WTC11 (cell line): ENCODE data around the gene MAPK8IP1. TPM values are rescaled to one million over a fixed set of nuclear protein-coding genes. Genes with fewer than 3 reads are reported as not detected.
A peak's percentile ranks its signal among the peaks of the same experiment; 100 is the strongest.

Experiments
- AFF4 ChIP-seq: sonication (generic); formaldehyde crosslinking; IDR thresholded peaks from 2 replicates; pipeline ENCODE4 v1.8.1; 2023; ENCODE audit warnings: mild to moderate bottlenecking, missing genetic modification reagents, borderline replicate concordance
- ARID4B ChIP-seq: sonication (generic); formaldehyde crosslinking; IDR thresholded peaks from 2 replicates; pipeline ENCODE4 v1.8.0; 2023; ENCODE audit warnings: missing genetic modification reagents, mild to moderate bottlenecking, borderline replicate concordance
- ATF2 ChIP-seq: sonication (generic); formaldehyde crosslinking; IDR thresholded peaks from 2 replicates; pipeline ENCODE4 v1.8.1; 2022; ENCODE audit warnings: low read depth, missing genetic modification reagents, borderline replicate concordance
- CBFB ChIP-seq: sonication (generic); formaldehyde crosslinking; IDR thresholded peaks from 2 replicates; pipeline ENCODE4 v1.8.1; 2022; ENCODE audit warnings: mild to moderate bottlenecking, low read depth, missing genetic modification reagents
- EMX1 ChIP-seq: fragments of 250-450 bp; sonication (Bioruptor Pico); IDR thresholded peaks from 2 replicates; pipeline ENCODE4 v1.8.0; 2021; ENCODE audit warnings: mild to moderate bottlenecking
- GTF2I ChIP-seq: fragments of 250-450 bp; sonication (Bioruptor Pico); conservative IDR thresholded peaks from 2 replicates; pipeline ENCODE4 v1.4.0; 2021; ENCODE audit warnings: mild to moderate bottlenecking
- HMGA2 ChIP-seq: fragments of 250-450 bp; sonication (Bioruptor Pico); IDR thresholded peaks from 2 replicates; pipeline ENCODE4 v1.4.0; 2021; ENCODE audit warnings: mild to moderate bottlenecking, moderate library complexity
- HMGXB4 ChIP-seq: sonication (generic); formaldehyde crosslinking; IDR thresholded peaks from 2 replicates; pipeline ENCODE4 v1.8.1; 2023; ENCODE audit warnings: mild to moderate bottlenecking, moderate library complexity, missing genetic modification reagents
- OVOL2 ChIP-seq: fragments of 250-450 bp; sonication (Bioruptor Pico); IDR thresholded peaks from 2 replicates; pipeline ENCODE4 v1.9.0; 2021; ENCODE audit warnings: mild to moderate bottlenecking, borderline replicate concordance
- PRRX2 ChIP-seq: fragments of 250-450 bp; sonication (Bioruptor Pico); IDR thresholded peaks from 2 replicates; pipeline ENCODE4 v1.8.0; 2021; ENCODE audit warnings: mild to moderate bottlenecking
- SMAD3 ChIP-seq: sonication (generic); formaldehyde crosslinking; IDR thresholded peaks from 2 replicates; pipeline ENCODE4 v1.8.0; 2022; ENCODE audit warnings: missing genetic modification reagents, mild to moderate bottlenecking, borderline replicate concordance
- SOX15 ChIP-seq: fragments of 250-450 bp; sonication (Bioruptor Pico); IDR thresholded peaks from 2 replicates; pipeline ENCODE4 v1.9.0; 2021; ENCODE audit warnings: mild to moderate bottlenecking
- ZBTB43 ChIP-seq: sonication (generic); formaldehyde crosslinking; IDR thresholded peaks from 2 replicates; pipeline ENCODE4 v1.8.1; 2023; ENCODE audit warnings: mild to moderate bottlenecking, missing genetic modification reagents
- ZNF219 ChIP-seq: sonication (generic); formaldehyde crosslinking; IDR thresholded peaks from 2 replicates; pipeline ENCODE4 v1.8.0; 2023; ENCODE audit warnings: missing genetic modification reagents, mild to moderate bottlenecking, borderline replicate concordance
- ZNF232 ChIP-seq: sonication (generic); formaldehyde crosslinking; IDR thresholded peaks from 2 replicates; pipeline ENCODE4 v1.8.0; 2022; ENCODE audit warnings: mild to moderate bottlenecking, missing genetic modification reagents
- ZNF263 ChIP-seq: sonication (generic); formaldehyde crosslinking; IDR thresholded peaks from 2 replicates; pipeline ENCODE4 v1.8.1; 2022; ENCODE audit warnings: low read depth, mild to moderate bottlenecking, moderate library complexity, missing genetic modification reagents
- ZNF416 ChIP-seq: fragments of 250-450 bp; sonication (Bioruptor Pico); IDR thresholded peaks from 2 replicates; pipeline ENCODE4 v1.9.0; 2021; ENCODE audit warnings: mild to moderate bottlenecking, inconsistent platforms
- ZNF671 ChIP-seq: fragments of 250-450 bp; sonication (Bioruptor Pico); IDR thresholded peaks from 2 replicates; pipeline ENCODE4 v1.8.0; 2021; ENCODE audit warnings: mild to moderate bottlenecking
- total RNA-seq: library from RNA; stranded (reverse); gene quantifications from 3 replicates; pipeline ENCODE4 v1.2.3, GENCODE V29; 2021
- TF ChIP-seq, protein P1 (sequence below): fragments of 250-450 bp; sonication (Bioruptor Pico); IDR thresholded peaks from 2 replicates; pipeline ENCODE4 v1.9.0; 2021; ENCODE audit warnings: mild to moderate bottlenecking, borderline replicate concordance

MAPK8IP1 gene
- total RNA-seq, 1 experiment from 2014 or later = 34.1 TPM

DNA sequence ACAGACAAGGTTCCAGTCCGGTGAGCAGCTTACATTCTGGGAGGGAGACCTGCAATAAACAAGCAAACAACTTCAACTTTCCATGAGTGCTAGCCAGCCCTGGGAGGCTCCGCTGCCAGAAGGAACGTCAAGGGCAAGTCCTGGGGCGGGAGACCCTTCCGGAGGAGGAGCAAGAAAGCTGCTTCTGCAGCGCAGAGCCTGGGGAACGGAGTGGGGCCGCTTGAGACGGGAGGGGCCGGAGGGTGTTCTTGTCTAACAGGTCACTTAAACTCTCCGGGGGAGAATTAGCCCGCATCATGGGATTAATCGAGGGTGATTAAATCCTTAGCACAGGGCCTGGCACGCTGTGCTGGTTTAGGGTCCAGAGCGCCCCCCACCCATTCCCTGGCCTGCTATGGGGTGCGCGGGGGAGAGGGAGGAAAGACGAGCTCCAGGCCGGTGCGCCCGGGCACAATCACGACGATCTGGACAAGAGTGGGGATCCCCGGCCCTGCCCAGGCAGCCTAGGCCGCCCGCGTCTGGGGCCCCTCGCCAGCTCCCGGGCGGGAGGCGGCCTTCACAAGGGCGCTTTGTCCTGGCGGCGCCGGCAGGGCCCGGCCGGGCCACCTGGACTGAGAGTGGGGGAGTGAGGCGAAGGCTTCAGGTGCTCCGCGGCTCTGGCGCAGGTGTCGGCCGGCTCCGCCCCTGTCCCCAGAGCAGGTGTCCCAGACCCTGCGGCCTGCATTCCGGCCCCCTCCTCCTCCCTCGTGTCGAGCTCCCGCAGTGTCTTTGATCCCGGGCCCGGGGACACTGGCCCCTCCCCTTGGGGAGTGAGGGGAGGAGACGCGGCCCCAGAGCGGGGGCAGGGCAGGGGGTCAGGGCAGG, 36.3 kb downstream of the MAPK8IP1 start (continued):
- TF ChIP-seq HMGXB4 (CRISPR knock-in tag) (no peak; the same call in 1 of the 2 replicates), ZNF219 (CRISPR knock-in tag) (no peak), ZNF416 (no peak), HMGA2 (CRISPR knock-in tag) (no peak), ZNF232 (CRISPR knock-in tag) (no peak), ATF2 (CRISPR knock-in tag) (no peak), ARID4B (no peak), ZNF671 (CRISPR knock-in tag) (no peak), ZBTB43 (CRISPR knock-in tag) (no peak), GTF2I (no peak), PRRX2 (no peak), CBFB (no peak), SMAD3 (0 out of 2 replicates have a peak, but pooled peaks have one; percentile 33), AFF4 (CRISPR knock-in tag) (0 out of 2 replicates have a peak, but pooled peaks have one; percentile 20), EMX1 (CRISPR knock-in tag) (no peak), SOX15 (CRISPR knock-in tag) (no peak), ZNF263 (no peak), OVOL2 (CRISPR knock-in tag) (no peak)
- TF ChIP-seq, protein P1, sequence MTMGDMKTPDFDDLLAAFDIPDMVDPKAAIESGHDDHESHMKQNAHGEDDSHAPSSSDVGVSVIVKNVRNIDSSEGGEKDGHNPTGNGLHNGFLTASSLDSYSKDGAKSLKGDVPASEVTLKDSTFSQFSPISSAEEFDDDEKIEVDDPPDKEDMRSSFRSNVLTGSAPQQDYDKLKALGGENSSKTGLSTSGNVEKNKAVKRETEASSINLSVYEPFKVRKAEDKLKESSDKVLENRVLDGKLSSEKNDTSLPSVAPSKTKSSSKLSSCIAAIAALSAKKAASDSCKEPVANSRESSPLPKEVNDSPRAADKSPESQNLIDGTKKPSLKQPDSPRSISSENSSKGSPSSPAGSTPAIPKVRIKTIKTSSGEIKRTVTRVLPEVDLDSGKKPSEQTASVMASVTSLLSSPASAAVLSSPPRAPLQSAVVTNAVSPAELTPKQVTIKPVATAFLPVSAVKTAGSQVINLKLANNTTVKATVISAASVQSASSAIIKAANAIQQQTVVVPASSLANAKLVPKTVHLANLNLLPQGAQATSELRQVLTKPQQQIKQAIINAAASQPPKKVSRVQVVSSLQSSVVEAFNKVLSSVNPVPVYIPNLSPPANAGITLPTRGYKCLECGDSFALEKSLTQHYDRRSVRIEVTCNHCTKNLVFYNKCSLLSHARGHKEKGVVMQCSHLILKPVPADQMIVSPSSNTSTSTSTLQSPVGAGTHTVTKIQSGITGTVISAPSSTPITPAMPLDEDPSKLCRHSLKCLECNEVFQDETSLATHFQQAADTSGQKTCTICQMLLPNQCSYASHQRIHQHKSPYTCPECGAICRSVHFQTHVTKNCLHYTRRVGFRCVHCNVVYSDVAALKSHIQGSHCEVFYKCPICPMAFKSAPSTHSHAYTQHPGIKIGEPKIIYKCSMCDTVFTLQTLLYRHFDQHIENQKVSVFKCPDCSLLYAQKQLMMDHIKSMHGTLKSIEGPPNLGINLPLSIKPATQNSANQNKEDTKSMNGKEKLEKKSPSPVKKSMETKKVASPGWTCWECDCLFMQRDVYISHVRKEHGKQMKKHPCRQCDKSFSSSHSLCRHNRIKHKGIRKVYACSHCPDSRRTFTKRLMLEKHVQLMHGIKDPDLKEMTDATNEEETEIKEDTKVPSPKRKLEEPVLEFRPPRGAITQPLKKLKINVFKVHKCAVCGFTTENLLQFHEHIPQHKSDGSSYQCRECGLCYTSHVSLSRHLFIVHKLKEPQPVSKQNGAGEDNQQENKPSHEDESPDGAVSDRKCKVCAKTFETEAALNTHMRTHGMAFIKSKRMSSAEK = no peak
